ENCODE measurements around the gene MYO9A. TPM values are rescaled to one million over a fixed set of nuclear protein-coding genes. Genes with fewer than 3 reads are reported as not detected.
A peak's percentile ranks its signal among the peaks of the same experiment; 100 is the strongest.

MYO9A gene
- total and polyA plus RNA-seq, 10 of the 15 experiments (the other 5 are each of a cell fraction or from before 2014, with no cell fraction given) = 3.3 to 25.3 (median 12.2) TPM

DNA sequence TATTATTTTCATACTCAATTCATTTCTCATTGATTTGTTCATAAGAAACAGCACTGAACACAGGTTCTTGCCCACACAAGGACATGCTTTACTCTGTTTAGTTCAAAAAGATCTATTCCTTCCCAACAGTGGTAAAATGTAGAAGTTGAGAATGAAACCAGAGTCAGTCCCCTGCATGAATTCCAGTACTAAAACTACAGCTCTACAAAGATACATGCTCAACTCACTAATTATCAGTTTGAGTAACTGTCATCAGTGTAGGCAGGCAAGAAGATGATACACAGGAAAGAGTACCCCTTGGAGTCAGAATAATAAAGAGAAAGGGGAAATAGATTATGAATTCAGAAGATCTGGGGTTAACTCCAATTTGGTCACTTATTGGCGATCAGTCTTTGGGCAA is 264.4 kb downstream of the MYO9A start:
- ATAC-seq (no peak; the same call in 2 of the 3 replicates), FAIRE-seq (no peak), DNase-seq (ENCODE audit: low read depth, low spot score) (no peak)
- H2AFZ ChIP-seq (ENCODE audit: control insufficient read depth, low read depth, low read length) = no peak overlapping the region
- H3K9ac ChIP-seq (ENCODE audit: control insufficient read depth, insufficient read depth, low read length) = no peak overlapping the region
- 0% methylated on average over 1 of the region's 1 CpG for WGBS (ENCODE audit: insufficient coverage, insufficient replicate concordance, low lambda C conversion rate, missing lambda C conversion rate)
- ChIA-PET RAD21 (ENCODE audit: unreplicated experiment) (no interaction called here), CTCF (interaction anchor here (1.0 to 1.2 kb wide), 2 partner anchors 10 to 15 kb away, joined by 3 to 6 read pairs; no protein-coding TSS in a partner anchor), POLR2A (no interaction called here), SMC1A (ENCODE audit: uncharacterized antibody, unreplicated experiment) (interaction anchor here (1.5 to 2.6 kb wide), 2 partner anchors 16 to 28 kb away, joined by 6 to 7 read pairs; no protein-coding TSS in a partner anchor)
- H3K4me2 ChIP-seq (ENCODE audit: control insufficient read depth, insufficient read depth) = no peak overlapping the region
- no peak overlapping the region for H3K27ac ChIP-seq (ENCODE audit: control insufficient read depth, insufficient read depth)
- TF ChIP-seq NFYA (IDR thresholded peaks at IDR 0.05; ENCODE audit: borderline replicate concordance, low read depth, low read length) (no peak), ESRRA (IDR thresholded peaks at IDR 0.05; ENCODE audit: low read length) (no peak), DPF2 (IDR thresholded peaks at IDR 0.05) (no peak), JUNB (IDR thresholded peaks at IDR 0.05) (peak; percentile 38)
- H3K27me3 ChIP-seq (replicated peaks in 1 of 2; ENCODE audit: control insufficient read depth in 2 of 2, insufficient read depth in 2 of 2, low read length in 1 of 2) = no peaks in the 10 kb centered on the region
- H3K36me3 ChIP-seq (ENCODE audit: control insufficient read depth in 2 of 2, insufficient read depth in 2 of 2, low read length in 1 of 2) = peaks cover 0 to 7% of the 10 kb centered on the region in 2 experiments; a peak in 1 of 4 replicates
- intact Hi-C loops (cut with micrococcal nuclease; ENCODE audit: unreplicated experiment) (no loop called here), in situ Hi-C loops (cut with MboI) (no loop called here)
- no peaks in the 10 kb centered on the region for H3K79me2 ChIP-seq (ENCODE audit: control insufficient read depth, insufficient read depth, low read length)
- no peaks in the 10 kb centered on the region for H4K20me1 ChIP-seq (ENCODE audit: control insufficient read depth, insufficient read depth)
- H3K4me1 ChIP-seq (ENCODE audit: control insufficient read depth, insufficient read depth, low read length) = no peaks in the 10 kb centered on the region
- H3K9me3 ChIP-seq (replicated peaks; ENCODE audit: control insufficient read depth, insufficient read depth, low read length) = no peaks in the 10 kb centered on the region
- H3K4me3 ChIP-seq = no peak overlapping the region
- no TSS peak for BruUV-seq (replicated peaks)

DNA sequence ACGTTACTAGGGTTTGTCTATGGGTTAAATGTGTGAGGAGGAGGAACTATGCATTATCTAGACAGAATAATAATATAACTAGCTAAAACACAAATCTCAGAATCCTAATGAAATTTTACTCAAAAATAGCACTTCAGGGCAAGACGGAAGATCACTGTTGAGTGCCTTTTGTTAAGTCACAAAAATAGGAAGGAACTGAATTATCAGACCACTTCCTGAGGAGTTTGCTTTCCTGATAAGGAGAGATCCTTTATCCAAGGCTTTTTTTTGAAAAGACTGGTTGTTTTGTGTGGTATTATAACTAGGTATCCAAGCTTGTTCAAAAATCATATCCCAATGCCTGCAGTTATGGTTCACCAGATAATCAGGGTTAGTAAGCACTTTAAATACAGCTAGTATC is 273.0 kb downstream of the MYO9A start:
- Histone ChIP-seq H3K9ac (ENCODE audit: control insufficient read depth, insufficient read depth, low read length) (no peak overlapping the region), H3K27me3 (replicated peaks in 1 of 2; ENCODE audit: control insufficient read depth in 2 of 2, insufficient read depth in 2 of 2, low read length in 1 of 2) (no peaks in the 10 kb centered on the region), H2AFZ (ENCODE audit: control insufficient read depth, low read depth, low read length) (no peak overlapping the region), H3K36me3 (ENCODE audit: control insufficient read depth in 2 of 2, insufficient read depth in 2 of 2, low read length in 1 of 2) (peaks cover 0 to 8% of the 10 kb centered on the region in 2 experiments; a peak in 1 of 4 replicates), H3K27ac (ENCODE audit: control insufficient read depth, insufficient read depth) (no peak overlapping the region), H3K4me1 (ENCODE audit: control insufficient read depth, insufficient read depth, low read length) (no peaks in the 10 kb centered on the region), H3K79me2 (ENCODE audit: control insufficient read depth, insufficient read depth, low read length) (no peaks in the 10 kb centered on the region), H3K9me3 (replicated peaks; ENCODE audit: control insufficient read depth, insufficient read depth, low read length) (no peaks in the 10 kb centered on the region), H4K20me1 (ENCODE audit: control insufficient read depth, insufficient read depth) (no peaks in the 10 kb centered on the region), H3K4me2 (ENCODE audit: control insufficient read depth, insufficient read depth) (no peak overlapping the region), H3K4me3 (no peak overlapping the region)
- SMC1A ChIA-PET (ENCODE audit: uncharacterized antibody, unreplicated experiment) = no interaction called here
- POLR2A ChIA-PET = no interaction called here
- TF ChIP-seq SP1 (IDR thresholded peaks at IDR 0.05; ENCODE audit: low read depth, low read length) (no peak), NBN (IDR thresholded peaks at IDR 0.05) (no peak), RFX5 (IDR thresholded peaks at IDR 0.05; ENCODE audit: low read depth, low read length) (no peak)
- TF ChIP-seq, protein P1, sequence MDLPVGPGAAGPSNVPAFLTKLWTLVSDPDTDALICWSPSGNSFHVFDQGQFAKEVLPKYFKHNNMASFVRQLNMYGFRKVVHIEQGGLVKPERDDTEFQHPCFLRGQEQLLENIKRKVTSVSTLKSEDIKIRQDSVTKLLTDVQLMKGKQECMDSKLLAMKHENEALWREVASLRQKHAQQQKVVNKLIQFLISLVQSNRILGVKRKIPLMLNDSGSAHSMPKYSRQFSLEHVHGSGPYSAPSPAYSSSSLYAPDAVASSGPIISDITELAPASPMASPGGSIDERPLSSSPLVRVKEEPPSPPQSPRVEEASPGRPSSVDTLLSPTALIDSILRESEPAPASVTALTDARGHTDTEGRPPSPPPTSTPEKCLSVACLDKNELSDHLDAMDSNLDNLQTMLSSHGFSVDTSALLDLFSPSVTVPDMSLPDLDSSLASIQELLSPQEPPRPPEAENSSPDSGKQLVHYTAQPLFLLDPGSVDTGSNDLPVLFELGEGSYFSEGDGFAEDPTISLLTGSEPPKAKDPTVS (IDR thresholded peaks at IDR 0.05; ENCODE audit: low read depth, low read length) = no peak
- TF ChIP-seq, protein P2, sequence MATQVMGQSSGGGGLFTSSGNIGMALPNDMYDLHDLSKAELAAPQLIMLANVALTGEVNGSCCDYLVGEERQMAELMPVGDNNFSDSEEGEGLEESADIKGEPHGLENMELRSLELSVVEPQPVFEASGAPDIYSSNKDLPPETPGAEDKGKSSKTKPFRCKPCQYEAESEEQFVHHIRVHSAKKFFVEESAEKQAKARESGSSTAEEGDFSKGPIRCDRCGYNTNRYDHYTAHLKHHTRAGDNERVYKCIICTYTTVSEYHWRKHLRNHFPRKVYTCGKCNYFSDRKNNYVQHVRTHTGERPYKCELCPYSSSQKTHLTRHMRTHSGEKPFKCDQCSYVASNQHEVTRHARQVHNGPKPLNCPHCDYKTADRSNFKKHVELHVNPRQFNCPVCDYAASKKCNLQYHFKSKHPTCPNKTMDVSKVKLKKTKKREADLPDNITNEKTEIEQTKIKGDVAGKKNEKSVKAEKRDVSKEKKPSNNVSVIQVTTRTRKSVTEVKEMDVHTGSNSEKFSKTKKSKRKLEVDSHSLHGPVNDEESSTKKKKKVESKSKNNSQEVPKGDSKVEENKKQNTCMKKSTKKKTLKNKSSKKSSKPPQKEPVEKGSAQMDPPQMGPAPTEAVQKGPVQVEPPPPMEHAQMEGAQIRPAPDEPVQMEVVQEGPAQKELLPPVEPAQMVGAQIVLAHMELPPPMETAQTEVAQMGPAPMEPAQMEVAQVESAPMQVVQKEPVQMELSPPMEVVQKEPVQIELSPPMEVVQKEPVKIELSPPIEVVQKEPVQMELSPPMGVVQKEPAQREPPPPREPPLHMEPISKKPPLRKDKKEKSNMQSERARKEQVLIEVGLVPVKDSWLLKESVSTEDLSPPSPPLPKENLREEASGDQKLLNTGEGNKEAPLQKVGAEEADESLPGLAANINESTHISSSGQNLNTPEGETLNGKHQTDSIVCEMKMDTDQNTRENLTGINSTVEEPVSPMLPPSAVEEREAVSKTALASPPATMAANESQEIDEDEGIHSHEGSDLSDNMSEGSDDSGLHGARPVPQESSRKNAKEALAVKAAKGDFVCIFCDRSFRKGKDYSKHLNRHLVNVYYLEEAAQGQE (IDR thresholded peaks at IDR 0.05; ENCODE audit: low read depth, low read length) = no peak
- in situ Hi-C loops (cut with MboI) (no loop called here), intact Hi-C loops (cut with micrococcal nuclease; ENCODE audit: unreplicated experiment) (no loop called here)
- DNase-seq (ENCODE audit: low read depth, low spot score) (no peak), FAIRE-seq (no peak), ATAC-seq (no peak)
- RAD21 ChIA-PET (ENCODE audit: unreplicated experiment) = no interaction called here
- 97% methylated on average over 2 of the region's 2 CpGs for WGBS (ENCODE audit: insufficient coverage, insufficient replicate concordance, low lambda C conversion rate, missing lambda C conversion rate)
- BruUV-seq (replicated peaks) = no TSS peak
- CTCF ChIA-PET = no interaction called here

Data from GM12878 (cell line).